ENCODE data around the gene DNAJA4. TPM values are rescaled to one million over a fixed set of nuclear protein-coding genes. Genes with fewer than 3 reads are reported as not detected.

DNAJA4 gene
- total RNA-seq, 1 experiment from 2014 or later, result 1.3 TPM

- Histone ChIP-seq H3K9ac (ENCODE audit: low read length) (no peak overlapping the region), H3K4me2 (ENCODE audit: low read length) (no peak overlapping the region), H3K9me2 (replicated peaks; ENCODE audit: low read length) (no peaks in the 10 kb centered on the region), H4K20me1 (ENCODE audit: low read length) (no peaks in the 10 kb centered on the region), H3K9me3 (ENCODE audit: low read length) (0 out of 2 replicates have a peak, but pooled peaks cover 4% of the 10 kb centered on the region), H3K79me2 (ENCODE audit: low read length) (no peaks in the 10 kb centered on the region), H3K36me3 (ENCODE audit: low read depth, low read length) (no peaks in the 10 kb centered on the region), H2AFZ (ENCODE audit: low read length) (no peak overlapping the region), H3K4me3 (ENCODE audit: low read length) (no peak overlapping the region), H3K27ac (ENCODE audit: low read length) (no peak overlapping the region), H3K4me1 (ENCODE audit: insufficient read depth, low read length) (no peaks in the 10 kb centered on the region), H3K27me3 (ENCODE audit: low read length) (no peaks in the 10 kb centered on the region), H3F3A (ENCODE audit: low read length, unreplicated experiment) (no peaks in the 10 kb centered on the region)
- no peak for TF ChIP-seq EZH2 (IDR thresholded peaks at IDR 0.05; ENCODE audit: low read length, unreplicated experiment)
- TF ChIP-seq CTCF (conservative IDR thresholded peaks at IDR 0.05; ENCODE audit: low read depth, low read length), result no peak
- ChIA-PET CTCF (no interaction called here), POLR2A (ENCODE audit: unreplicated experiment) (no interaction called here)
- ATAC-seq, result no peak
- intact Hi-C loops (cut with micrococcal nuclease), result no loop called here
- BruUV-seq (replicated peaks), result no TSS peak
- DNase-seq, result no peak
Measured at GRCh38 chr15:78229431-78230406, 34.6 kb upstream of the DNAJA4 start.

- TF ChIP-seq EZH2phosphoT487 (IDR thresholded peaks at IDR 0.05; ENCODE audit: borderline replicate concordance, low read length), result no peak
- TF ChIP-seq CTCF (conservative IDR thresholded peaks at IDR 0.05; ENCODE audit: low read depth, low read length), result no peak
- TF ChIP-seq EZH2 (IDR thresholded peaks at IDR 0.05; ENCODE audit: low read length, unreplicated experiment), result no peak
- Histone ChIP-seq H3K79me2 (ENCODE audit: low read length) (no peaks in the 10 kb centered on the region), H3K9me3 (ENCODE audit: low read length) (no peaks in the 10 kb centered on the region), H2AFZ (ENCODE audit: low read length) (no peak overlapping the region), H3K36me3 (ENCODE audit: low read depth, low read length) (no peaks in the 10 kb centered on the region), H4K20me1 (ENCODE audit: low read length) (no peaks in the 10 kb centered on the region), H3K27ac (ENCODE audit: low read length) (no peak overlapping the region), H3F3A (ENCODE audit: low read length, unreplicated experiment) (no peaks in the 10 kb centered on the region), H3K4me3 (ENCODE audit: low read length) (no peak overlapping the region), H3K9me2 (replicated peaks; ENCODE audit: low read length) (no peaks in the 10 kb centered on the region), H3K9ac (ENCODE audit: low read length) (no peak overlapping the region), H3K4me1 (ENCODE audit: insufficient read depth, low read length) (no peaks in the 10 kb centered on the region), H3K27me3 (ENCODE audit: low read length) (no peaks in the 10 kb centered on the region), H3K4me2 (ENCODE audit: low read length) (no peak overlapping the region)
- intact Hi-C loops (cut with micrococcal nuclease), result no loop called here
- no TSS peak for BruUV-seq (replicated peaks)
- POLR2A ChIA-PET (ENCODE audit: unreplicated experiment), result no interaction called here
- DNase-seq (no peak), ATAC-seq (no peak)
- CTCF ChIA-PET, result no interaction called here
Measured at GRCh38 chr15:78232951-78233350, 31.4 kb upstream of the DNAJA4 start.

DNA sequence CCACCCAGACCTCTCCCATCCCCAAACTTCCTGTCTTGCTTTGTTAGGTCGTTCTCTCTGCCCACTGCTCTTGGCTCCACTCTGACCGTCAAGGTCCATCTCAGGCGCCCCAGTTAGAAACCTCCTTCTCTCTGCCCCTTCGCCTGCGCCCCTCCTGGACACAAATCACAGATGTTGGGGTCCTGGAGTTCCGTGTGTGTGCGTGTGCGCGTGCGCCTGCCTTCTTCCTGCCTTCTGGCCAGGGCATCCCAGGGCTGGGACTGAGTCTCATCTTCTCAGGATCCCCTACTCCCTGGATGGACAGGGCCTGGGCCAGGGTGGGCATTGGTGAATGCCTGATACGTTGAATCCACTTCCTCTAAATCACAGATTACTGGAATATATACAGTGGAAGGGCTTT, 30.9 kb upstream of the DNAJA4 start:
- ChIA-PET CTCF (no interaction called here), POLR2A (ENCODE audit: unreplicated experiment) (no interaction called here)
- TF ChIP-seq EZH2phosphoT487 (IDR thresholded peaks at IDR 0.05; ENCODE audit: borderline replicate concordance, low read length), result no peak
- Histone ChIP-seq H3K4me1 (ENCODE audit: insufficient read depth, low read length) (no peaks in the 10 kb centered on the region), H3K4me3 (ENCODE audit: low read length) (no peak overlapping the region), H3F3A (ENCODE audit: low read length, unreplicated experiment) (no peaks in the 10 kb centered on the region), H3K27me3 (ENCODE audit: low read length) (no peaks in the 10 kb centered on the region), H3K27ac (ENCODE audit: low read length) (no peak overlapping the region), H3K36me3 (ENCODE audit: low read depth, low read length) (no peaks in the 10 kb centered on the region), H3K9me3 (ENCODE audit: low read length) (no peaks in the 10 kb centered on the region), H3K9me2 (replicated peaks; ENCODE audit: low read length) (no peaks in the 10 kb centered on the region), H3K79me2 (ENCODE audit: low read length) (no peaks in the 10 kb centered on the region), H2AFZ (ENCODE audit: low read length) (no peak overlapping the region), H4K20me1 (ENCODE audit: low read length) (no peaks in the 10 kb centered on the region), H3K9ac (ENCODE audit: low read length) (no peak overlapping the region), H3K4me2 (ENCODE audit: low read length) (no peak overlapping the region)
- ATAC-seq (no peak), DNase-seq (no peak)
- intact Hi-C loops (cut with micrococcal nuclease), result no loop called here
- no TSS peak for BruUV-seq (replicated peaks)
